Karpas-422 (cell line): Measurements from ENCODE around the gene MPG. TPM values are rescaled to one million over a fixed set of nuclear protein-coding genes. Genes with fewer than 3 reads are reported as not detected.
"Not testable (repeated sequence)": the region's sequence is repeated elsewhere in the genome, so short reads cannot be mapped to it uniquely, and the experiment has no call there.

ENCODE experiments used
- DNase-seq: peaks from one replicate; pipeline ENCODE4 v3.0.0-alpha.2; 2015
- H2AFZ ChIP-seq: fragments of 200-600 bp; sonication (generic); 2 replicates; pipeline ENCODE4 v1.6.1; 2014; ENCODE audit warnings: antibody characterized with exemption, low read length, mixed read lengths
- H3K27ac ChIP-seq: fragments of 200-600 bp; sonication (generic); 2 replicates; pipeline ENCODE4 v1.5.1; 2014; ENCODE audit warnings: mild to moderate bottlenecking, low read length, moderate library complexity
- H3K27me3 ChIP-seq: fragments of 200-600 bp; sonication (generic); 2 replicates; pipeline ENCODE4 v1.6.1; 2014; ENCODE audit warnings: low read length, mixed read lengths
- H3K36me3 ChIP-seq: fragments of 200-600 bp; sonication (generic); 2 replicates; pipeline ENCODE4 v1.6.1; 2014; ENCODE audit warnings: low read length, mixed read lengths; ENCODE audit not compliant: insufficient read depth
- H3K4me1 ChIP-seq: fragments of 200-600 bp; sonication (generic); 2 replicates; pipeline ENCODE4 v1.6.1; 2014; ENCODE audit warnings: mild to moderate bottlenecking, low read length, mixed read lengths
- H3K4me2 ChIP-seq: fragments of 200-600 bp; sonication (generic); 2 replicates; pipeline ENCODE4 v1.6.1; 2014; ENCODE audit warnings: low read length, low read depth, mild to moderate bottlenecking; ENCODE audit not compliant: poor library complexity, severe bottlenecking
- H3K4me3 ChIP-seq: fragments of 200-600 bp; sonication (generic); 2 replicates; pipeline ENCODE4 v1.5.1; 2014; ENCODE audit warnings: mild to moderate bottlenecking, antibody characterized with exemption, low read length, mixed read lengths
- H3K79me2 ChIP-seq: fragments of 200-600 bp; sonication (generic); 2 replicates; pipeline ENCODE4 v1.6.1; 2014; ENCODE audit warnings: mild to moderate bottlenecking, low read length, mixed read lengths
- H3K9ac ChIP-seq: fragments of 200-600 bp; sonication (generic); 2 replicates; pipeline ENCODE4 v1.6.0; 2014; ENCODE audit warnings: low read length
- H3K9me2 ChIP-seq: fragments of 200-600 bp; sonication (generic), shearing (Covaris generic); replicated peaks from 2 replicates; pipeline ENCODE4 v1.6.0; 2014; ENCODE audit warnings: mild to moderate bottlenecking, low read length, moderate library complexity; ENCODE audit not compliant: insufficient read depth
- H3K9me3 ChIP-seq: fragments of 300-700, 200-600 bp; sonication (generic); 2 replicates; pipeline ENCODE4 v1.6.1; 2014; ENCODE audit warnings: low read length, mixed read lengths
- H4K20me1 ChIP-seq: fragments of 200-600 bp; sonication (generic); 2 replicates; pipeline ENCODE4 v1.6.1; 2014; ENCODE audit warnings: mild to moderate bottlenecking, antibody characterized with exemption, low read length, low read depth; ENCODE audit not compliant: insufficient read depth
- total RNA-seq: library from RNA; depleted of rRNA; stranded (reverse); fragments of >200 nt; shearing (Covaris generic); gene quantifications from 2 replicates; pipeline ENCODE4 v1.2.3, GENCODE V29; 2014; ENCODE audit warnings: low replicate concordance

Gene MPG
- total RNA-seq, 1 experiment from 2014 or later: 182 TPM

GRCh38 chr16:44655-45054 is 33.4 kb upstream of the MPG start:
- Histone ChIP-seq H3K36me3 (peaks cover 53% of the 10 kb centered on the region), H3K4me2 (no peak overlapping the region), H3K27me3 (no peaks in the 10 kb centered on the region), H3K9me2 (no peaks in the 10 kb centered on the region), H3K27ac (no peak overlapping the region), H3K9me3 (no peaks in the 10 kb centered on the region), H2AFZ (no peak overlapping the region), H4K20me1 (peaks cover 28% of the 10 kb centered on the region), H3K79me2 (peaks cover 26% of the 10 kb centered on the region), H3K4me3 (no peak overlapping the region), H3K9ac (no peak overlapping the region), H3K4me1 (no peaks in the 10 kb centered on the region)
- DNase-seq: no peak

- Histone ChIP-seq H4K20me1 (peaks cover 28% of the 10 kb centered on the region), H3K36me3 (peaks cover 57% of the 10 kb centered on the region), H3K9ac (no peak overlapping the region), H3K9me2 (no peaks in the 10 kb centered on the region), H3K4me1 (no peaks in the 10 kb centered on the region), H3K4me3 (no peak overlapping the region), H3K79me2 (peaks cover 30% of the 10 kb centered on the region), H2AFZ (no peak overlapping the region), H3K27ac (no peak overlapping the region), H3K27me3 (no peaks in the 10 kb centered on the region), H3K4me2 (no peak overlapping the region), H3K9me3 (no peaks in the 10 kb centered on the region)
- DNase-seq: no peak
Measured at GRCh38 chr16:45454-45853, 32.6 kb upstream of the MPG start.

GRCh38 chr16:46510-46909 is 31.5 kb upstream of the MPG start:
- H3K4me3 ChIP-seq, H3K4me2 ChIP-seq, H2AFZ ChIP-seq, H3K27me3 ChIP-seq, DNase-seq, H3K9me2 ChIP-seq, H3K9ac ChIP-seq, H3K27ac ChIP-seq, H3K9me3 ChIP-seq, H3K4me1 ChIP-seq: not testable (repeated sequence)
- Histone ChIP-seq H3K79me2 (peaks cover 41% of the 10 kb centered on the region), H3K36me3 (peaks cover 62% of the 10 kb centered on the region), H4K20me1 (peaks cover 34% of the 10 kb centered on the region)

GRCh38 chr16:47234-47633 is 30.8 kb upstream of the MPG start:
- Histone ChIP-seq H3K79me2 (peaks cover 48% of the 10 kb centered on the region), H3K27ac (no peak overlapping the region), H3K4me3 (no peak overlapping the region), H3K9me3 (no peaks in the 10 kb centered on the region), H3K4me1 (peaks cover 9% of the 10 kb centered on the region), H3K27me3 (no peaks in the 10 kb centered on the region), H3K36me3 (peaks cover 60% of the 10 kb centered on the region), H2AFZ (no peak overlapping the region), H3K4me2 (no peak overlapping the region), H3K9ac (no peak overlapping the region), H4K20me1 (peaks cover 32% of the 10 kb centered on the region), H3K9me2 (no peaks in the 10 kb centered on the region)
- DNase-seq: no peak

GRCh38 chr16:50769-51591 is 27.0 kb upstream of the MPG start:
- Histone ChIP-seq H3K79me2 (peaks cover 67% of the 10 kb centered on the region), H3K27ac (no peak overlapping the region), H3K27me3 (no peaks in the 10 kb centered on the region), H3K36me3 (peaks cover 36% of the 10 kb centered on the region), H3K9me3 (no peaks in the 10 kb centered on the region), H3K4me2 (peak overlapping the region; percentile 12), H3K9me2 (no peaks in the 10 kb centered on the region), H3K4me3 (no peak overlapping the region), H3K4me1 (peaks cover 25% of the 10 kb centered on the region), H2AFZ (no peak overlapping the region), H4K20me1 (peaks cover 16% of the 10 kb centered on the region), H3K9ac (no peak overlapping the region)
- DNase-seq: no peak

DNA sequence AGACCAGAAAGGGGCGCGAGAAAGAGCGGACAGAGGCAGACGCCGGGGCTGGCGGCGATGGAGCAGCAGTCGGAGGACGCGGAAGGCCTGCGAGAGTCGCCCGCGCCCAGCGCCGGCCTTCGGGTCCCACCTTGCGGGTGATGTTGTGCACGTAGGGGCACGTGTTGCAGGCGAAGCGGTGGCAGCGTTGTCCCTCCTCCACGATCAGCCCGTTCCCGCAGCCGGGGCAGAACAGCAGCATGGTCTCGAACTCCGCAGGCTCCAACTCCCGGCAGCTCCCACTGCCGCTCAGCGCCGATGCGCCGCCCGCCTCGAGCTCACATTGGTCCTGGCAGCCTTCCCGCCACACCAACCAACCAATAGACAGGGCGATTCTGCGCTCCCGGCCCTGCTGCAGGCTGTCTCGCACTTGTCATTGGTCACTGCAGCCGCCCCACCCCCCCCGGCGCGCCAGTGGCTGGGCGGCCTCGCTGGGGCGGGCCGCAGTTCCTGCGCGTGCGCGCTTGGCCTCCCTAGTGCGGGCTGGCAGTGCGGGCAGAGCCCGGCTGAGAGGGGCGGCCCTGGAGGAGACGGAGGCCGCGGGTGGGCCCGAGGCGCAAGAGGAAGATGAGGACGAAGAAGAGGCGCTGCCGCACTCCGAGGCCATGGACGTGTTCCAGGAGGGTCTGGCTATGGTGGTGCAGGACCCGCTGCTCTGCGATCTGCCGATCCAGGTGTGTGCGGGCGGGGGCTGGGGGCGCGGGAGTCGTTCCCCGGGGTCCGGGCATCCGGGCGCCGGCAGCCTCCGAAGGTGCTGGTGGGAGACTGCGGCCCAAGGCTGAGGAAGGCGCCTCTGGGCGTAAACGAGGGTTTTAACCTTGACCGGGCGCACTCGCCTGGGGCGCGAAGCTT is 24.4 kb upstream of the MPG start, which contains the start of the genes POLR3K and SNRNP25:
Gene POLR3K (minus strand): TSS at position 263 of the 891 bp plus-strand sequence. CDS start 22 bp downstream, at position 241.
Gene SNRNP25 (plus strand): TSS at position 483 of the 891 bp plus-strand sequence. CDS start 189 bp downstream, at position 672.
- peak within 1 kb of the TSS; percentile 70 for H3K27ac ChIP-seq
- peaks cover 11% of the 10 kb centered on the region for H4K20me1 ChIP-seq
- peak within 1 kb of the TSS; percentile 99 for H3K4me2 ChIP-seq
- H2AFZ ChIP-seq: peak within 1 kb of the TSS; percentile 100
- H3K9ac ChIP-seq: peak within 1 kb of the TSS; percentile 99
- H3K4me3 ChIP-seq: peak within 1 kb of the TSS; percentile 99
- peaks cover 27% of the 10 kb centered on the region for H3K36me3 ChIP-seq
- H3K9me3 ChIP-seq: no peaks in the 10 kb centered on the region
- no peaks in the 10 kb centered on the region for H3K9me2 ChIP-seq
- no peaks in the 10 kb centered on the region for H3K27me3 ChIP-seq
- peaks cover 57% of the 10 kb centered on the region for H3K79me2 ChIP-seq
- peak; percentile 98 for DNase-seq
- peaks cover 25% of the 10 kb centered on the region for H3K4me1 ChIP-seq

- Histone ChIP-seq H3K9me2 (no peaks in the 10 kb centered on the region), H3K27me3 (no peaks in the 10 kb centered on the region), H3K27ac (peak overlapping the region; percentile 70; the same call in 1 of the 2 replicates), H4K20me1 (peaks cover 11% of the 10 kb centered on the region), H3K4me3 (peak overlapping the region; percentile 99), H3K4me2 (peak overlapping the region; percentile 99), H3K4me1 (peaks cover 25% of the 10 kb centered on the region), H2AFZ (peak overlapping the region; percentile 100), H3K9ac (peak overlapping the region; percentile 99), H3K36me3 (peaks cover 27% of the 10 kb centered on the region), H3K79me2 (peaks cover 56% of the 10 kb centered on the region), H3K9me3 (no peaks in the 10 kb centered on the region)
- no peak for DNase-seq
Measured at GRCh38 chr16:54237-54581, 23.8 kb upstream of the MPG start.

DNA sequence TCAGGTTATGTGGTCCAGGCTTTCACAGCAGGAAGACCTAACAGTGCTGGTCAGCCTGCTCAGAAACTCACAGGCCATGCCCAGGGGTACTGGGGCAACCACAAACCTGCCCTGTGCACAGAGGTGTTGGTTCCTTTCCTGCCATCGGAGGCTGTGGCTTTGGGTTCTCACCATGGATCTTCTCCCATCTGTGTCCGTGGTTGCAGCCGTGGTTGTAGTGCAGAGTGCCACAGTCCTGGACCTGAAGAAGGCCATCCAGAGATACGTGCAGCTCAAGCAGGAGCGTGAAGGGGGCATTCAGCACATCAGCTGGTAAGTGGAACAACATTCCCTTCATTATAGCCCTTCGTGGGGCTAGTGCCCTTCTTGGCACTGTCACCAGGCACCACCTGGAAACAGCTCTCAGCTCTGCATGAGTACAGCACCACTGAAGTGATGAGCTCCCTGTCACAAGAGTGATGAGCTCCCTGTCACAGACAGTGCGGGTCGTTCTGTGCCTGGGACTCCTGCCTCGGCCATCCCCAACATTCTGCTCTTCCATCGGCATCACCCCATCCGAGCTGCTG is 22.4 kb upstream of the MPG start:
- Histone ChIP-seq H4K20me1 (peaks cover 10% of the 10 kb centered on the region), H2AFZ (no peak overlapping the region), H3K36me3 (peaks cover 22% of the 10 kb centered on the region), H3K4me1 (peaks cover 25% of the 10 kb centered on the region), H3K9me3 (no peaks in the 10 kb centered on the region), H3K27ac (no peak overlapping the region), H3K27me3 (no peaks in the 10 kb centered on the region), H3K79me2 (peaks cover 46% of the 10 kb centered on the region), H3K9me2 (no peaks in the 10 kb centered on the region), H3K4me3 (no peak overlapping the region), H3K9ac (no peak overlapping the region), H3K4me2 (no peak overlapping the region)
- no peak for DNase-seq
